AG10803 (cell line): ENCODE data around the gene HOXA5.

ENCODE experiments used
- DNase-seq: peaks from one replicate; pipeline ENCODE4 v3.0.0; 2010; ENCODE audit warnings: low read depth
- H3K4me3 ChIP-seq: 2 replicates; pipeline ENCODE4 v1.5.1; 2011; ENCODE audit warnings: mild to moderate bottlenecking, low read length, control low read depth
- TF ChIP-seq, protein P1 (sequence below): conservative IDR thresholded peaks from 2 replicates; pipeline ENCODE4 v1.5.1; 2011; ENCODE audit warnings: mild to moderate bottlenecking, low read length, control low read depth, inconsistent platforms

HOXA5 gene

DNA sequence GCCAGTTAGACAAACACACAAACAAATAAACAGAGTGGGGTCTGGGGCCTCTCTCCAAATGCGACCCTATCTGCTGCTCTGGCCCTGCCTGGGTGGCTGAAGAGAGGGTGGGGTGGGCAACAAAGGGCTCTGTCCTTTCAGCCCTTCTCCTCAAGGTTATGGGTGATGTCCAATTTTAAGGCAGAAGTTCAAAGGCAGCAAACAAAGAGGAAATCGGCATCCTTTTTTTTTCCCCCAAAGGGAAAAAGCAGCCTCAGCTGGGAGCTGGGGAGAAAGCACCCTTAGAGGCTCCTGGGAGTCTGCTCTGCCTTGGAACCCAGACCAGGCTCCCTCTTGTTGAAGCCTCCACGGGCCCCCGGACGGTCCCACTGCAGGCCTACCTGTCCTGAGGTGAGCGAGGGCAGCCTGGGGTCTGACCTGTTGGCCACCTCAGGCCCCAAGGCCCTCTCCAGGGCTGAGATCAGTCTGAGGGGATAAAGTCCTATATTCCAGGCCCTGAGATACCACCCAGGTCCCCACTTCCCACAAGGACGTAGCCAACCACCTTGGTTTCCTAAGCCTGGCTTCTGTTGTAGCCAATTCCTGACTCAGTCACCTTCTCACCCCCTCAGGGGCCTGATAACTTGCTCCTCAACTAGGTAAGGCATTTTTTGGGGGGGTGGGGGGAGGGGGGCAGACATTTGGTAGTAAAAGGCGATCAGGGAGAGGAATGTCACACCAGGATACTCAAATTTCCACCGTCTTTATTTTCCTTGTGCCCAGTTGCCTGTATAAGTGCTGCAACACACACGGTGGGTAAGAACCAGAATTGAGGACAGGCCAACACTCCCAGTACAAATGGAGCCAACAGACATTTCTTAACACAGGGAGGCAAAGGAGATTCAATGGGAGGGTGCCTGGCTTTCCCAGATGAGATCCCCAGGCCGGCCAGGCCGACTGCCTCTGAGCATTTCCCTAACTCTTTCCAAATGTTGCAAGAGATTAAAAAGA is 37.2 kb upstream of the HOXA5 start:
- TF ChIP-seq, protein P1, sequence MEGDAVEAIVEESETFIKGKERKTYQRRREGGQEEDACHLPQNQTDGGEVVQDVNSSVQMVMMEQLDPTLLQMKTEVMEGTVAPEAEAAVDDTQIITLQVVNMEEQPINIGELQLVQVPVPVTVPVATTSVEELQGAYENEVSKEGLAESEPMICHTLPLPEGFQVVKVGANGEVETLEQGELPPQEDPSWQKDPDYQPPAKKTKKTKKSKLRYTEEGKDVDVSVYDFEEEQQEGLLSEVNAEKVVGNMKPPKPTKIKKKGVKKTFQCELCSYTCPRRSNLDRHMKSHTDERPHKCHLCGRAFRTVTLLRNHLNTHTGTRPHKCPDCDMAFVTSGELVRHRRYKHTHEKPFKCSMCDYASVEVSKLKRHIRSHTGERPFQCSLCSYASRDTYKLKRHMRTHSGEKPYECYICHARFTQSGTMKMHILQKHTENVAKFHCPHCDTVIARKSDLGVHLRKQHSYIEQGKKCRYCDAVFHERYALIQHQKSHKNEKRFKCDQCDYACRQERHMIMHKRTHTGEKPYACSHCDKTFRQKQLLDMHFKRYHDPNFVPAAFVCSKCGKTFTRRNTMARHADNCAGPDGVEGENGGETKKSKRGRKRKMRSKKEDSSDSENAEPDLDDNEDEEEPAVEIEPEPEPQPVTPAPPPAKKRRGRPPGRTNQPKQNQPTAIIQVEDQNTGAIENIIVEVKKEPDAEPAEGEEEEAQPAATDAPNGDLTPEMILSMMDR = no peak
- DNase-seq = no peak
- H3K4me3 ChIP-seq = peak overlapping the region; percentile 87

- peak overlapping the region; percentile 87 for H3K4me3 ChIP-seq
- TF ChIP-seq, protein P1 = peak; percentile 73
- peak; percentile 82 for DNase-seq
Measured at GRCh38 chr7:27179503-27180430, 36.3 kb upstream of the HOXA5 start.

GRCh38 chr7:27179030-27179429 is 35.5 kb upstream of the HOXA5 start:
- H3K4me3 ChIP-seq = peak overlapping the region; percentile 87
- no peak for DNase-seq
- TF ChIP-seq, protein P1 = no peak

GRCh38 chr7:27178366-27178765 is 34.9 kb upstream of the HOXA5 start:
- TF ChIP-seq, protein P1 = no peak
- peak overlapping the region; percentile 87 for H3K4me3 ChIP-seq
- peak; percentile 70 for DNase-seq

GRCh38 chr7:27177795-27178320 is 34.4 kb upstream of the HOXA5 start:
- TF ChIP-seq, protein P1 = no peak
- DNase-seq = no peak
- H3K4me3 ChIP-seq = peak overlapping the region; percentile 87

DNA sequence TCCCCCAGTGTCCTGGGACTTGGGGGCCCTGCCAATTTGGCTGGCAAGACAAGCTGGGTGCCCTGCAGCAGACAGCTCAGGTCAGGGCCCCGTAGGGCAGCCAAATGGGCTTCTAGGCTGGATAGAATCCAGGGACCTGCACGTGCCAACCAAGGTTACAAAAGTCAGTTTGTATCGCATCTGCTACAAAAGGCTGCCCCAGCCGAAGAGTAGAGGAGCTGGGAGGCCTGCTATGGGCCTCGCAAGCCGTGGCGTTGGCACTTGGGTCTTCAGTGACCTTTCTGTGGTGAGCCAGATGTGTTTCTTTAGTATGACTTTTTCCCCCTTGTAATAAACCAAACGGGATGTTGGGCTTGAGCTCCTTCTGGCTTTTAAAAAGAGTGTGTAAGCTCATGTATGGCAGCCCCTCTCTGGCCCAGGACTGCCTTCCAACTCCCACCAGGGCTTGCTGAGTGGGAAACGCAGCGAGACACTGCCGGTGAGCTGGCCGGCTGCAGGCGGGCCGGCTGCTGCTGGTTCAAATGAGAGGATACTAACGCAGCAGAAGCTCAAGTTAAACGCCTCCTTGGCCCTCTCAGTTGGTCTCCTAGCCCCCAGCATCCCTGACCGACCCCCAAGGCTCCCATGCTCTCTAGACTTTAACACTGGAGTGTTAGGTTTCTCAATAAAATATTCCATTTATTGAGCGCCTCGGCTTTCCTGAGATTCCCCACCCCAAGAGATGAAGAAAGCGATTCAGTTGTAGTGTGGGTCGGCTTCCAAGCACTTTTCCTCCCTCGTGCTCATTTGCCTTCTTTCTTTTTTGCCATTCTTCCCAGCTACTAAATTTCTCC is 33.7 kb upstream of the HOXA5 start:
- peak overlapping the region; percentile 87 for H3K4me3 ChIP-seq

More for the DNA sequence above, 33.7 kb upstream of the HOXA5 start:
- TF ChIP-seq, protein P1 = no peak
- DNase-seq = no peak
